IgD-negative memory B cell (primary cell): ENCODE data around the gene MEGF6. TPM values are rescaled to one million over a fixed set of nuclear protein-coding genes. Genes with fewer than 3 reads are reported as not detected.

ENCODE experiments used
- H3K27ac Mint-ChIP-seq, 3 donors: one replicate each; pipeline ENCODE4 v1.8.0; 2020 to 2022; ENCODE audit warnings: mild to moderate bottlenecking in 3 of 3, mixed read lengths in 3 of 3, moderate library complexity in 1 of 3
- H3K27me3 Mint-ChIP-seq: one replicate; pipeline ENCODE4 v1.8.0; 2021; ENCODE audit warnings: mixed read lengths
- H3K36me3 Mint-ChIP-seq: one replicate; pipeline ENCODE4 v1.8.0; 2020; ENCODE audit warnings: mild to moderate bottlenecking, mixed read lengths
- H3K4me1 Mint-ChIP-seq, 3 donors: one replicate each; pipeline ENCODE4 v1.8.0; 2020 to 2022; ENCODE audit warnings: mixed read lengths in 3 of 3, mild to moderate bottlenecking in 1 of 3
- H3K4me3 Mint-ChIP-seq, 4 donors: one replicate each; pipeline ENCODE4 v1.8.0; 2020 to 2022; ENCODE audit warnings: mild to moderate bottlenecking in 4 of 4, mixed read lengths in 4 of 4, moderate library complexity in 3 of 4
- H3K9me3 Mint-ChIP-seq, 3 donors: one replicate each; pipeline ENCODE4 v1.8.0; 2020 to 2021; ENCODE audit warnings: mixed read lengths in 3 of 3, mild to moderate bottlenecking in 1 of 3
- polyA plus RNA-seq: library from polyadenylated mRNA; unstranded; fragments of 300-500 nt; fragmentation: Illumina TruSeq; gene quantifications from one replicate; pipeline ENCODE4 v1.2.3, GENCODE V29; 2021

The MEGF6 gene
- polyA plus RNA-seq, 1 donor from 2014 or later: 2.3 TPM

DNA sequence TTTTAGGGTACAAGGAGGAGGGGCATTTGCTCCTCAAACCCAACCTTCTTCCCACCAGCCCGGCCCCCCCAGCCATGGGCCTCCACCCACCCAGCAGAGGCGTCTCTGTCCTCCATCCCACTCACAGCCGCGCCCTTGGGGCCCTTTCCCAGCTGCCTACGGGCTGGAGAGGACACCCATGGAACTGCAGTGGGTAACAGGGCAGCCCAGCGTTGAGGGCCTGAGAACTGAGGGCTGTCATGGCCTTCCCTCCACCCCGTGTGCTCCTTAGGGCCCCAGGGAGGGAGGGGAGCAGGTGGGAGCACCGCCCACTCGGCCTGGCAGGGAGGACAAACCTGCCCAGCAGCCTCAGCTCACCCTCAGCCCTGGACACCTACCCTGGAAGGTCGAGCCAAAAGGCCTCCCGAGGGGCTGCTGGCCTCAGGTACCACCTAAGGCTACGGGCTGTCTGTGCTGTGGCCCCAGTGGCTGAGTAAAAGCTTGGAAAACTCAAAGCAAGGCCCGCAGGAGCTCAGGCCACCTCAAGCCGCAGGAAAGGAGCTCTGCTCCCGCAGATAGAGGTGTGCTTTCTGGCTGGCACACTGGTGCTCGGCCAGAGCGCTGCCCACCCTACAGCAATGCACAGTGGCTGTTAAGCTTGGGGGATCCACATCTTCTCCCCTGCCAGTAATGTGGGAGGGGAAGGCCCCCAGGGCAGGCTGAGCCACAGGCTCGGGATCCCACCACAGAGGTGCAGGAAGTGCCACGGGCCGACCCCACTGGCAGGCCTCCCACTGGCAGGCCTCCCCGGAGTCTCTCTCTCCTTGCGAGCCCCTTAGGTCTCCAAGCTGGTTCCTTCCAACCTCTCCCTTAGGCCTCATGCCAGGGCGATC, 159.1 kb downstream of the MEGF6 start:
- Mint-ChIP-seq H3K36me3 (no peaks in the 10 kb centered on the region), H3K4me3 (no peak overlapping the region), H3K27ac (no peak overlapping the region), H3K4me1 (no peaks in the 10 kb centered on the region), H3K9me3 (peaks cover 0 to 10% (median 3%) of the 10 kb centered on the region in 3 donors), H3K27me3 (peaks cover 15% of the 10 kb centered on the region)

DNA sequence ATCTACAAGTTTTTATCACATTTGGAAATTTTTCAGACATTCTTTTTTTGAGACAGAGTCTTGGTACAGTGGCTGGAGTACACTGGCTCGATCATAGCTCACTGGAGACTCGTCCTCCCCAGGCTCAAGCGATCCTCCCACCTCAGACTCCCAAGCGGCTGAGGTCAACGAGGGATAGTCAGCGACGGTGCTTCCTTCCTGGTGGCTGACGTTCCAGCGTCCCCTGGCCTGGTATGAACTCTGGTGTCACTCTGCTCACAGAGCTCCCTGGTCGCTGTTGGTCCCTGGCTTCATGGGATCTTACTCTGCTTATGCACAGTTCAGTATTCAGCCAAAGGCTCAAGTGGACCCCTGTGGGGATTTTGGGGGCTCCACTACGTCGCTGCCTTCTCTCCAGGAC, 160.3 kb downstream of the MEGF6 start:
- H3K4me1 Mint-ChIP-seq: no peaks in the 10 kb centered on the region
- H3K27ac Mint-ChIP-seq: no peak overlapping the region
- no peak overlapping the region for H3K4me3 Mint-ChIP-seq
- H3K9me3 Mint-ChIP-seq: peaks cover 0 to 11% (median 5%) of the 10 kb centered on the region in 3 donors
- H3K27me3 Mint-ChIP-seq: peaks cover 15% of the 10 kb centered on the region
- no peaks in the 10 kb centered on the region for H3K36me3 Mint-ChIP-seq

DNA sequence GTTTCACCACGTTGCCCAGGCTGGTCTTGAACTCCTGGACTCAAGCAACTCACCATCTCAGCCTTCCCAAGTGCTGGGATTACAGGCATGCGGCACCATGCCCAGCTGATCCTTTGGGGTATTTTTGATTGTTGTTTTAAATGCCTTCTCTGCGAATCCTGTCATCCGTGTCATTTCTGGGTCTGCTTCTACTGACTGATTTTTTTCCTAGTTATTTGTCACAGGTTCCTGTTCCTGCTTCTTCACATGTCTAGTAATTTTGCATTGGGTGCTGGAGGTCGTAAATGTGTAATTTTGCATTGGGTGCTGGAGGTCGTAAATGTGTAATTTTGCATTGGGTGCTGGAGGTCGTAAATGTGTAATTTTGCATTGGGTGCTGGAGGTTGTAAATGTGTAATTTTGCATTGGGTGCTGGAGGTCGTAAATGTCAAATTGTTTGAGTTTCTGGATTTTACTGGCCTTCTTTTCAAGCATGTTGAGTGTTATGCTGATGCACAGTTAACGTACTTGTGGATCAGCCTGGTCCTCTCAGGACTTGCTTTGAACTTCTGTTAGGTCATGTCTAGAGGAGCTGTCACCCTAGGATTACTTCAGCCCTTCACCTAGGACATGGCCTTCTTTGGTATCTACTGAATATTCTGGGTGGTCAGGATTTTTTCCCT, 161.0 kb downstream of the MEGF6 start:
- Mint-ChIP-seq H3K36me3 (no peaks in the 10 kb centered on the region), H3K9me3 (peaks cover 2 to 11% (median 5%) of the 10 kb centered on the region in 3 donors), H3K4me1 (no peaks in the 10 kb centered on the region), H3K27me3 (peaks cover 14% of the 10 kb centered on the region), H3K4me3 (no peak overlapping the region), H3K27ac (peak overlapping the region in 1 of 3 donors; percentile 4)

- Mint-ChIP-seq H3K27ac (no peak overlapping the region), H3K27me3 (peaks cover 3% of the 10 kb centered on the region), H3K4me1 (no peaks in the 10 kb centered on the region), H3K9me3 (peaks cover 2 to 11% (median 10%) of the 10 kb centered on the region in 3 donors), H3K4me3 (no peak overlapping the region), H3K36me3 (no peaks in the 10 kb centered on the region)
Measured at GRCh38 chr1:3444736-3445135, 166.6 kb downstream of the MEGF6 start.

GRCh38 chr1:3444298-3444697, 167.0 kb downstream of the MEGF6 start:
- Mint-ChIP-seq H3K4me3 (no peak overlapping the region), H3K27ac (peak overlapping the region in 1 of 3 donors; percentile 77), H3K4me1 (no peaks in the 10 kb centered on the region), H3K36me3 (no peaks in the 10 kb centered on the region), H3K9me3 (peaks cover 2 to 11% (median 10%) of the 10 kb centered on the region in 3 donors), H3K27me3 (peaks cover 3% of the 10 kb centered on the region)

- H3K4me3 Mint-ChIP-seq: no peak overlapping the region
- peaks cover 2 to 11% (median 10%) of the 10 kb centered on the region in 3 donors for H3K9me3 Mint-ChIP-seq
- H3K36me3 Mint-ChIP-seq: no peaks in the 10 kb centered on the region
- no peaks in the 10 kb centered on the region for H3K4me1 Mint-ChIP-seq
- peak overlapping the region in 1 of 3 donors; percentile 77 for H3K27ac Mint-ChIP-seq
- peaks cover 1% of the 10 kb centered on the region for H3K27me3 Mint-ChIP-seq
Measured at GRCh38 chr1:3443807-3444206, 167.5 kb downstream of the MEGF6 start.

DNA sequence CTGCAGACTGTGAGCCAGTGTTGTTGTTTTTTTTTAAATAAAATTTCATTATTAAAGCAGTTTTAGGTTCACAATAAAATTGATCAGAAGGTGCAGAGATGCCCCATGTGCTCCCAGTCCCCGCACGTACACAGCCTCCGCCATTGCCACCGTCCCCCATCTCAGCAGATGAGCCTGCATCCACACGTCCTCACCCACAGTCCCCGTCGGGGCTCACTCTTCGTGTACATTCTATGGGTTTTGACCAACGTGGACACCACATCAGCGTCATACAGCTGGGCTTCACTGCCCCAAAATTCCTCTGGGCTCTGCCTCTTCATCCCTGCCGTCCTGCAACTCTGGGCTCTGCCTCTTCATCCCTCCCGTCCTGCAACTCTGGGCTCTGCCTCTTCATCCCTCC, 168.4 kb downstream of the MEGF6 start:
- Mint-ChIP-seq H3K4me3 (no peak overlapping the region), H3K27ac (no peak overlapping the region), H3K4me1 (no peaks in the 10 kb centered on the region), H3K27me3 (peaks cover 1% of the 10 kb centered on the region), H3K36me3 (no peaks in the 10 kb centered on the region), H3K9me3 (peaks cover 2 to 8% (median 8%) of the 10 kb centered on the region in 3 donors)

DNA sequence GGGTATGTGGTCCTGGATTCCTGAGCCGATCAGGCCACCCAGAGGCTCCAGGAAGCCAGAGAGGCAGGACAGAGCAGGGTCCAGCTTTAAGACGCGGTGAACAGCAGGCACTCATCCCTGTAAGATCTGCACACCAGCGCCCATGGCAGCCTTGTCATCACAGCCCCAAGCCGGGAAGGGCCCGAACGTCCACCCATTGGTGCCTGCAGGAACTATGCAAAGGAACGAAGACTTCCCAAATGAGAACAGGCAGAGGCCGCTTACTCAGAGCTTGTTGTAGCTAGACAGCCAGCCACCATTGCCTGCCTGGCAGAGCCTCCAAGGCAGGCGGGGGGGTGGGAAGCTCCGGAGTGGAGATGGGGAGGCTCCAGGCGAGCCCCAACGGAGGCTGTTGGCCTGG, 169.0 kb downstream of the MEGF6 start:
- Mint-ChIP-seq H3K36me3 (no peaks in the 10 kb centered on the region), H3K27me3 (peaks cover 1% of the 10 kb centered on the region), H3K4me1 (no peaks in the 10 kb centered on the region), H3K27ac (no peak overlapping the region), H3K4me3 (no peak overlapping the region), H3K9me3 (peaks cover 2 to 7% (median 2%) of the 10 kb centered on the region in 3 donors)

- Mint-ChIP-seq H3K9me3 (peaks cover 0 to 7% (median 2%) of the 10 kb centered on the region in 3 donors), H3K27ac (no peak overlapping the region), H3K4me3 (no peak overlapping the region), H3K36me3 (no peaks in the 10 kb centered on the region), H3K27me3 (peaks cover 1% of the 10 kb centered on the region), H3K4me1 (no peaks in the 10 kb centered on the region)
Measured at GRCh38 chr1:3441880-3442279, 169.4 kb downstream of the MEGF6 start.

GRCh38 chr1:3441410-3441847, 169.9 kb downstream of the MEGF6 start:
- peaks cover 0 to 7% (median 2%) of the 10 kb centered on the region in 3 donors for H3K9me3 Mint-ChIP-seq
- no peak overlapping the region for H3K27ac Mint-ChIP-seq
- no peaks in the 10 kb centered on the region for H3K4me1 Mint-ChIP-seq
- H3K4me3 Mint-ChIP-seq: no peak overlapping the region
- H3K27me3 Mint-ChIP-seq: peaks cover 2% of the 10 kb centered on the region
- H3K36me3 Mint-ChIP-seq: no peaks in the 10 kb centered on the region

DNA sequence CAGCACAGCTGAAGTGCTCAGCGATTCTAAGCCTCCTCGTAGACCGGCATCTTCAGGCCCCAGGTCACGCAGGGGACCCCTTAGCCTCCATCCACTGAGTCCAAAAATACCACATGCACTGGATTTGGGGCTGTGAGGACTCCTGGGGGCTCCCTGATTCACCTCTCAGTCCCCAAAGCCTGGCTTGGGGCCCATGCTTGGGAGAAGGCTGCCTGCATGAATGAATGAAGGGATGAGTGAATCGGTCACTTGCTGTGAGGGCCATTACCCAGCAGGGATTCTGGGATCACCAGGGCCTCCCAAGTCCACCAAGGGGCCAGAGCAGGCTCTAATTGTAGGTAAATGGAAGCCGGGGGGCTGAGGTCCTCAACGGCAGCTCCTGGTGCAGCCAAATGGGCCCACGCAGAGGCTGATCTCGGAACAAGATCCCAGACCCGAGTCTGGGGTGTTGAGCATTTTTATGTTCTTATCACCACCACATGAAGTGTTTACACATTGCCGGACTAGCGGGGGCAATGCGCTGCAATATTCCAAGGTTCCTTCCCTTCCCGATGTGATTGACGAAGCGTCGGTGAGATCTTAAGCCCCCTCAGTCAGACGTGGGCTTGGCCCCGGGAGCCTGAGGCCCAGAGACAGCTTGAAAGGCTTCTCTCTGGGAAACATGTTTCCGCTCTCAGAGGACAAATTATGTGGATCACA, 170.4 kb downstream of the MEGF6 start:
- no peak overlapping the region for H3K4me3 Mint-ChIP-seq
- H3K9me3 Mint-ChIP-seq: peaks cover 0 to 5% (median 2%) of the 10 kb centered on the region in 3 donors
- no peaks in the 10 kb centered on the region for H3K36me3 Mint-ChIP-seq
- H3K27ac Mint-ChIP-seq: no peak overlapping the region
- H3K4me1 Mint-ChIP-seq: no peaks in the 10 kb centered on the region
- H3K27me3 Mint-ChIP-seq: peaks cover 7% of the 10 kb centered on the region

DNA sequence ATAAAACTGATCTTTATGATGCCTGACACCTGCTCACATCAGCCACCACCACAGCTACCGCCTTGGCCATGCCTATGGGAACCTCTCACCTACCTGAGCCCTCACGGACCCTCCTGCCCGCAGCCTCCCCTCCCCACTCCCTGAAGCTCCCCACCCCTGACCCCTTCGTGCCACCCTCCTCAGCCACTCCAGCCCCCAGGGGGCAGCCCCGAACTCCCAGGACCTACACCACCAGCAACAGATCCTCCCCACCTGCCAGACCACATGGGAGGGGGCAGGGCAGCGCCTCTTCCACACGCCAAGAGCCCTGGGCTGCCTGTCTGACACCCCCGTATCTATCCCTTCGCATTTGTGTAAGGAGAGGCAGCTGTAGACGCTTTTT, 171.0 kb downstream of the MEGF6 start:
- H3K9me3 Mint-ChIP-seq: peaks cover 0 to 5% (median 0%) of the 10 kb centered on the region in 3 donors
- no peak overlapping the region for H3K4me3 Mint-ChIP-seq
- peaks cover 0 to 1% (median 0%) of the 10 kb centered on the region in 3 donors for H3K4me1 Mint-ChIP-seq
- no peak overlapping the region for H3K27ac Mint-ChIP-seq
- H3K36me3 Mint-ChIP-seq: no peaks in the 10 kb centered on the region
- H3K27me3 Mint-ChIP-seq: peaks cover 7% of the 10 kb centered on the region
